Measurements from ENCODE around the gene KIAA0825.
A peak's percentile ranks its signal among the peaks of the same experiment; 100 is the strongest.
"Not testable (repeated sequence)": the region's sequence is repeated elsewhere in the genome, so short reads cannot be mapped to it uniquely, and the experiment has no call there.

Gene KIAA0825

DNA sequence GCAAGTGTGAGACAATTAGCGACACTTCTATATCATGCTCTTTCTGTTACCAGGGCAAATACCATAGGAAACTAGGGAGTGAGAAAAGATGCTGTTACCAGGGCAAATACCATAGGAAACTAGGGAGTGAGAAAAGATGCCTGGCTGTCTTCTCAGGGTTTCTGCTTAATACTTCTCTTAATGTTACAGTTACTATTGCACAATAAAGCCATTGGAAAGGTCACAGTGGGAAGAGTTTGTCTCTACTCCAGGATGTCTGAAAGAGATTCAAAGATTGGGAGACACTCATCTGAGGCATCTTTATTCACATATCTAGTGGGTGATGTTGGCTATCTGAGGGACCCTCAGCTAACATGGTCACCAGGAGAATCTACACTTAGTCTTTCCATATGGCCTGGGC, 445.3 kb downstream of the KIAA0825 start:
- no peak for DNase-seq (ENCODE audit: low read depth)

DNA sequence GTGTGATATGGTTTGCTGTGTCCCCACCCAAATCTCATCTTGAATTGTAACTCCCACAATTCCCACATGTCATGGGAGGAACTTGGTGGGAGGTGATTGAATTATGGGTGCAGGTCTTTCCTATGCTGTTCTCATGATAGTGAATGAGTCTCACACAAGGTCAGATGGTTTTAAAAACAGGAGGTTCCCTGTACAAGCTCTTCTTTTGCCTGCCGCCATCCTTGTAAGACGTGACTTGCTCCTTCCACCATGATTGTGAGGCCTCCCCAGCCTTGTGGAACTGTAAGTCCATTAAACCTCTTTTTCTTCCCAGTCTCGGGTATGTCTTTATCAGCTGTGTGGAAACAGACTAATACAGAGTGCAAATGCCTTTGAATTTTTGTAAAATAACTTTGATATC, 447.3 kb downstream of the KIAA0825 start:
- DNase-seq (ENCODE audit: low read depth), result not testable (repeated sequence)

DNA sequence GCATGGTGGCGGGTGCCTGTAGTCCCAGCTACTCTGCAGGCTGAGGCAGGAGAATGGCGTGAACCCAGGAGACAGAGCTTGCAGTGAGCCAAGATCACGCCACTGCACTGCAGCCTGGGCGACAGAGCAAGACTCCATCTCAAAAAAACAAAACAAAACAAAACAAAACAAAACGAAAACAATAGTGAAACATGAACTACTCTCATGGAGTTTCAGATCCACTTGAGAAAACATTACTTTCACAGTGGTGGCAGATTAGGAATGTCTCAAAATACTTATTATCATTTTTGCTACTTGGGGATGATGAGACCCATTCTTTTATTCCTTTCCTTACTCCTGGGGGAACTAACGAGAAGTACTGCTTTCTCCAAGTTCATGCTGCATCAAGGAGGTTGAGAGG, 448.2 kb downstream of the KIAA0825 start:
- not testable (repeated sequence) for DNase-seq (ENCODE audit: low read depth)

DNA sequence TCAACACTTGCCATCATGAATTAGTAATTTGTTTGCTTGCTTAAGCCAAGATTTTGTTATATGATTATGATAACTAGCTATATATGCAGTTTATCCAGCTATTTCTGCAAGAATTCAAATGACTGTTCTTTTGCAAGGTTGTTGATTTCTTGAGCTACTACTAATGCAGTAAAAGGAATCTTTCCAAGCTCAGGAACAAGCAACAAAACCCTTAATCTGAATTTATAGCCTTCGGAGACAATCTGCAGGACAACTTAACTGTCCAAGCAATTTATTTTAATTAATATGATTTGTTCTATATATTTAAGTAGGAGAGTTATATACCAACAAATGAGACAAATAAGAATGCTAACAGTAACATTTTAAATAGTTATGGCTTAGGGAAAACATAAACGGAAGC, 450.3 kb downstream of the KIAA0825 start:
- no peak for DNase-seq (ENCODE audit: low read depth)

DNA sequence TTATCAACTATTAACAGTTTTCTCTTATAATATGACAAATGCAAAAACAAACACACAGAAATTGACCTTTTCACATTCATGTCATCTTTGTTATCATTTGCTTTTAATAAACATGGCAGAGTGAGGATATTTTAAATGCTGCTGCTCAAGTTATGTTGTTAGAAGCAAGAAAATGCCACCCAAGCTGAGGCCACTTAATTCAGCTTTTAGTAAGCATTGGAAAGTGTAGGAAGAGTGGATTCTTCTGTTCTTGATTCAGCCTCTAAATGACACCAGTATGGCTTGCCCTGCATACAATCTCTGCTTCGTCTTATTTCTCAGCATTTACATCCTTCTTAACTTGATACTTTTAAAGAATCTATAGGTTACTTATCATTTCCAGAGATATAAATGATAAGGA, 456.6 kb downstream of the KIAA0825 start:
- no peak for DNase-seq (ENCODE audit: low read depth)

DNA sequence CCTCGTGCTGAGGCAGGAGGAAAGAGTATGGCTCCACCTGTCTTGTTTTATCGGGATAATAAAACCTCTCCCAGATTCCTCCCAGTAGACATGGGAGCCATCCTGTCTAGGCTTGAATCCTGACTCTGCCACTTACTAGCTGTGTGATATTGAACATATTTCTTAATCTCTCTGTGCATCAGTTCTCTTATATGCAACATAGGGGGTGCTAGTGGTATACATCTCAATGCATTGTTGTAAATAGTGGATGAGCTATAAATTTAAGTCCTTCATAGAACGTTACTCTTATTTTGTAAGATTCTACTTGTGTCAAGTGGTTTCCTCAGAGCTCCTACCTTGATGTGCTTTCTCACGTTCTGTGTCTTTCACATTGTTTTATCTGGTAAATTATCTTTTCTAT, 459.3 kb downstream of the KIAA0825 start:
- no peak for DNase-seq (ENCODE audit: low read depth)

DNA sequence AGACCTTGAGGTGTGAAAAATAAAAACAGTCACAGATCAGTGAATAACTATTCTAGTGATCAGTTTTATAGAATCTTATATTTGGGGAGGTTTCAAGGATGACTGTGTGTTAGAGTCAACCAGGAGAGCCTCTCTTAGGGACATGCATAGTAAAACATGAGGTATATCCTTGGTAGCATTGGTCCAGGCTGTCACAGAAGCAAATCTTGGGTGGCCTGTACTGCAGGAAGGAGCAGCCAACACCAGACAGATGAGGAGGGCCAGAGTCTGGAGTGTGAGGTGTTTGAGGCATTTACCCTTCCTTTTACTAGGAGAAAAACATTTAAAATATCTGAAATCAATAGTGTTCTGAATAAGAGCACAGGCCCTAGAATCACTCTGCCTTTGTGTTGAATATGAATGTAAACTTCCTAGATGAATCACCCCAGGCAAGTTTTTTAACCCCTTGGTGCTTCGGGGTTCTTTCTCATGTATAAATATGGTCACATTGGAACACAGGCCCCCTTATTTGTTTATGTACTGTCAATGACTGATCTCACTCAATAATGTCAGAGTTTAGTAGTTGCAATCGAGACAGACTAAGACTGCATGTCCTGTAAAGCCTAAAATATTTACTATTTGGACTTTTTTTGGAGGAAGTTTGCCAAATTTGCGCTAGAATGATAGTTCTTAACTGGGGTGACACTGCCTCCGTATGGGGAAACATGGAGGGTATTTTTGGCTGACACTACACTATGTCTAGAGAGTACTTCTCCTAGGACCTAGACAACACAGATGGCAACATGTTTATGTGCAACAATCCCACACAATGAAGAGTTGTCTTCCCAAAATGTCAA, 460.5 kb downstream of the KIAA0825 start:
- DNase-seq (ENCODE audit: low read depth), result peak; percentile 24

DNA sequence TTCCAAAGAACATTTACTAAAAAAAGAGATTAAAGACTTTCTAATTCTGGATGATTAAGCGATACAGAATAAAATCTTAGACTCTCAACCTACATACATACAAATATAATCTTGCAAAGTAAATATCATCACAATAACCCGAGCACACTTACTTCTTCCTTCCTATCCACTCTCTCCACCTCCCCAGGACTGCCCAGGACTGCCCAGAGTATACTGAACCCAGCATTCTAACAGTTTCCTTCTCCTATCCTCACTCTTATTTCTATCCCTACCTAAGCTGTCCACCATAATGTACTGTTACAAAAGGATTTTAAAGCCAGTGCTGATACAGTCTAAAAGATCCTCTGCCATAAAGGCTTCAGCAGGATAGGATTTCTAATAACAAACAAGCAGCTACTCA, 463.7 kb downstream of the KIAA0825 start:
- DNase-seq (ENCODE audit: low read depth), result no peak

DNA sequence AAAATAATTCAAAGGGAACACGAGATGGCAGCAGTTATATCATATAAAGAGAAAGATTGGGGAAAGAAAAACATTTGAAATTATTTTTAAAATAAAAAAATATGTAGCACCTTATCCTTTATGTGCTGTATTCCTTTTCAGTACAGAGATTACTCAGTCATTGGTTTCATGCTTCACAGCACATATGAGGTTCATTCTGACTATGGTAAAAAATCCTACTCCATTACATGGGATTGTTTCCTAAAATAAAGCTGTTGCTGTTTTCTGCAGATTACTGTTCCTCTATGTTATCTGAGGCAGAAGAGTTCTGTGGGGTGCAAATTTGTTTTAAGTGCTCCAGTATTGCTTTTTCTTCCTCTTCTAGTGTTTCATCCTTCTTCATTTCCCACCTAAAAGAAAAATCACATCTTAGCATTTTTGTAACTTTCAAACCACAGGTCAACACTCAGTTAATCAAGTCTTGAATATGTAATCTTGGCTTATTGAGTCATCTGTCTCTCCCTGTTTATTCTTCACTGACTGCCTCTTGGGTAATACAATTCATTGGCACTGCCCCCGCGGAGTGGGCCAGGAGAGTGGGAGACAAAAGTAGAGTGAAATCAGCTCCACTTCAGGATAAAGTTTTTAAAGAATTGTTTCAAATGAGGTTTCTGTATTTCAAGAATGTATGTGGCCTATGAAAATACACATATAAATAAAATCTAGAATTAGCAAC, 464.5 kb downstream of the KIAA0825 start:
- peak; percentile 43 for DNase-seq (ENCODE audit: low read depth)

DNA sequence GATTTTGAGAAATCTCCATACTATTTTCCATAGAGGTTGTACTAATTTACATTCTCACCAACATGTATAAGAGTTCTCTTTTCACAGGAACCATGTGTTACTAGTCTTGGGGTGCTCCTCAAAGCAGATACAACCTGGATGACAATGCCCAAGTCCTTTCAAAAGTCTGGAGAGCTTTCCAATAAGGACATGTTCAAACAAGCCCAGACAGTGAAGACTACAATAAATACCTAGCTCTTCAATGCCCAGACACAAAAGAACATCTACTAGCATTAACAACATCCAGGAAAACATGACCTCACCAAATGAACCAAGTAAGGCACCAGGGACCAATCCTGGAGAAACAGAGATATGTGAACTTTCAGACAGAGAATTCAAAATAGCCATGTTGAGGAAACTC, 474.8 kb downstream of the KIAA0825 start:
- DNase-seq (ENCODE audit: low read depth), result not testable (repeated sequence)

DNA sequence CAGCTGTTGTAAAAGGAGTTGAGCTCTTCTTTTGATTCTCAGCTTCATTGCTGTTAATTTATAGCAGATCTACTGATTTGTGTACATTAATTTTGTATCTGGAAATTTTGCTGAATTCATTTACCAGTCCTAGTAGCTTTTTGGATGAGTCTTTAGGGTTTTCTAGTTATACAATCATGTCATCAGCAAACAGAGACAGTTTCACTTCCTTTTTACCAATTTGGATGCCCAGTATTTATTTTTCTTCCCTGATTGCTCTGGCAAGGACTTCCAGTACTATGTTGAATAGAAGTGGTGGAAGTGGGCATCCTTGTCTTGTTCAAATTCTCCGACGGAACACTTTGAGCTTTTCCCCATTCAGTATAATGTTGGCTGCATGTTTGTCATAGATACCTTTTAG, 478.1 kb downstream of the KIAA0825 start:
- DNase-seq (ENCODE audit: low read depth), result no peak

DNA sequence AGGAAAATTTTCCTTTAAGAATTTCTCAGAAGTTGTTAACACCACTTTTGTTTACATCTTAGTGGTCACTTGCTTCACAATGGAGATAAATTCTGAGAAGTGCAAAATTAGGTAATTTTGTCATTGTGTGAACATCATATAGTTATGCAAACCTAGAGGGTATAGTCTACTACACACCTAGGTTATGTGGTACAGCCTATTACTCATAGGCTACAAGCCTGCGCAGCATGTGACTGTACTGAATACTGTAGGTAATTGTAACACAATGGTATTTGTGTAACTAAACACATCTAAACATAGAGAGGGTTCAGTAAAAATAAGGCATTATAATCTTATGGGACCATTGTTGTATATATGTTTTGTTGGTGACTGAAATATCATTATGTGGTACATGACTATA, 488.3 kb downstream of the KIAA0825 start:
- DNase-seq (ENCODE audit: low read depth), result no peak

DNA sequence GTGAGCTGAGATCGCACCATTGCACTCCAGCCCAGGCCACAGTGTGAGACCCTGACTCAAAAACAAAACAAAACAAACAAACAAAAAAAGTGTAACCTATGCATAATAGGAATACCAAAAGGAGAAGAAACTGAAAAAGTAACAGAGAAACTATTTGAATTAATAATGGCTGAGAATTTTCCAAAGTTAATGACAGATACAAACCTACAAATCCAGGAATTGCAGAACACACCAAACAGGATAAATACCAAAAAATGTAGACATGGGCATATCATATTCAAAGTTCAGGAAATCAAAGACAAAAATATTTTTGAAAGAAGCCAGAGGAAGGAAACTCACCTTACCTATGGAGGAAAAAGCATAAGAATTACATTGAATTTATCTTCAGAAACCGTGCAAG, 493.3 kb downstream of the KIAA0825 start:
- DNase-seq (ENCODE audit: low read depth), result no peak

DNA sequence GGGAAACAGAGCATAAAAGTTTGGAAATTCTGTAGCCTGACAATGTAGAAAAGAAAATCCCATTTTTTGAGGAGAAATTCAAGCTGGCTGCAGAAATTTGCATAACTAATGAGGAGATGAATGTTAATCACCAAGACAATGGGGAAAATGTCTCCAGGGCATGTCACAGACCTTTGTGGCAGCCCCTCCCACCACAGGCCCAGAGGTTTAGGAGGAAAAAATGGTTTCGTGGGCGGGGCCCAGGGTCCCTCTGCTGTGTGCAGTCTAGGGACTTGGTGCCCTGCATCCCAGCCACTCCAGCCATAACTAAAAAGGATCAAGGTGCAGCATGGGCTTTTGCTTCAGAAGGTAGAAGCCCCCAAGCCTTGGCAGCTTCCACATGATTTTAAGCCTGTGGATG, 502.1 kb downstream of the KIAA0825 start:
- not testable (repeated sequence) for DNase-seq (ENCODE audit: low read depth)

DNA sequence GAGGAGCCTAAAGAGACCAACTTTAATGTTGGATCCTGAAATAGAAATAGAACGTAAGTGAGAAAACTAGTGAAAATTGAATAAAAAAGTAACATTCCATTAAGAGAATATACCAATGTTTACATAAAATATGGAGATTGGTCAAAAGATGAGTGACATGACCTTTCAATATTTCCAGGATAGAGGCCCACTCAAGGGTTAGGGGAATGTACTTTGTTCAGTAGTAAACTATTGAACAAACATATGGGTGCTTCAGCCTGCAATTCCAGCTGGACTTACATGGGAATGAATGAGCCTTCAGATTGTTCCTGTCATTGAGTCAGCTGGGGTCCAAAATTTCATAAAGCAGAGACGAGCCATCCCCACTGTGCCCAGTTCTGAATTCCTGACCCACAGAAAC, 505.3 kb downstream of the KIAA0825 start:
- DNase-seq (ENCODE audit: low read depth), result no peak

DNA sequence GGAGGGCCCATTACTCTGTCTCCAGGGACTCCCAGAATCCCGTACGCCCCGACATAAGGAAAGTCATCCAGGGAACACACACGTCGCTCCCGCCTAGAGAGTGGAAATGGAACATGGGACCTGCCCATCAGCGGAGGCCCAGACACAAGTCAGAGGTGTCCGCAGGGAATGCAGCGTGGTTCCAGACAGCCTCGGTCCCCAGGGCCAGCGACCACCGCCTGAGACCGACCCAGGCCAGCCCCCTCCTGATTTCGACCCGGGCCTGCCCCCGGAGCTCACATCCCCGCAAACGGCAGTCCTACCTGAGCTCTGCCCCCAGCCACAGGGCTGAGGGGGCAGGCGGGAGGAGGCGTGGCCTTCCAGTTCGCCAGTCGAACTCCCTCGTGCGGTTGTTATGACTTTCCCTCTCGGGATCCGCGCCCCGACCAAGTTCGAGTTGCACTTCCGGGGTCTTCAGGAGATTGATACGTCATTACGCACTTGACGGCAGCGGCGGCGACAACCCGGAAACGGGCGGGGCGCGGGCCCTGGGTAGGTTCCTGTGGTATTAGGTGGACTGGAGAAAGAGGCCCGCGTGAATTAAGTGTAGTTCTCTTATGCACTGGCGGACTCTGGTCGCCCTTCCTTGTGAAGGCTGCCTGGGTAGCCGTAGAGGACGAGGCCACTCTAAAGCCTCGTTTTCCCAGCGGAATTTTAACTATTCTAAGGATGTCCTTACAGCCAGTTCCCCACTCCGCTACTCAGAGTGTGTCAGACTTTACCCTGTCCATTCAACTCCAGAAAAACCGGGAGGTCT, 507.0 kb downstream of the KIAA0825 start:
- DNase-seq (ENCODE audit: low read depth), result peak; percentile 97

DNA sequence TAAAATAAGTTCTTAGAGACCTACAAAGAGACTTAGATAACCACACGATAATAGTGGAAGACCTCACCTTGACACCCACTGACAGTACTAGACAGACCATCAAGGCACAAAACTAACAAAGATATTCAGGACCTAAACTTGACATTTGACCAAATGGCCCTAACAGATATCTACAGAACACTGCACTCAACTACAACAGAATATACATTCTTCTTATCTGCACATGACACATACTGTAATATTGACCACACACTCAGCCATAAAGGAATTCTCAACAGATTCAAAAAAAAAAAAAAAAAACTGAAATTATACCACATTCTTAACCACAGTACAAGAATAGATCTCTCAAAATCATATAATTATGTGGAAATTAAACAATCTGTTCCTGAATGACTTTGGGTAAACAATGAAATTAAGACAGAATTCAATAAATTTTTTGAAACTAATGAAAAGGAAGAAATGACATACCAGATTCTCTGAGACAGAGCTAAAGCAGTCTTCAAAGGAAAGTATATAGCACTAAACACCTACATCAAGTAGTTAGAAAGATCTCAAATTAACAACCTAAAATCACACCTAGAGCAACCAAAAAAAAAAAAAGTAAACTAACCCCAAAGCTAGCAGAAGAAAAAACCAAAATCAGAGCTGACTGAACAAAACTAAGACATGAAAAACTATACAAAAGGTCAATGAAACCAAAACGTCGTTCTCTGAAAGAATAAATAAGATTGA, 514.7 kb downstream of the KIAA0825 start:
- no peak for DNase-seq (ENCODE audit: low read depth)
